ENCODE results near the gene PRLH.

PRLH gene

DNA sequence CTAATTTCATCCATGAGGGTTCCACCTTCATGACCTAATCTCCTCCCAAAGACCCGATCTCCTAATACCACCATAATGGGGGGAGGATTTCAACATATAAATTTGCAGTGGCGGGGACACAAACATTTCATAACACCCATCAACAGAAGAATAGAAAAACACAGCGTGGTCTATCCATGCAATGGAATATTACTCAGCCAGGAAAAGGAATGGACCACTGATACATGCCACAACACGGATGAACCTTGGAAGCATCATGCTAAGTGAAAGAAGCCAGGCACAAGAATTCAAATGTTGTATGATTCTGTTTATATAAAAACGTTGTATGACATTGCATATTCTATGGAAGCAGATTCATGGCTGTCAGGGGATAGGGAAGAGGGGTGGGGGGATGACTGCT is 2.7 kb downstream of the PRLH start:
- no peak overlapping the region for H3K27ac ChIP-seq
- TF ChIP-seq, protein P1, sequence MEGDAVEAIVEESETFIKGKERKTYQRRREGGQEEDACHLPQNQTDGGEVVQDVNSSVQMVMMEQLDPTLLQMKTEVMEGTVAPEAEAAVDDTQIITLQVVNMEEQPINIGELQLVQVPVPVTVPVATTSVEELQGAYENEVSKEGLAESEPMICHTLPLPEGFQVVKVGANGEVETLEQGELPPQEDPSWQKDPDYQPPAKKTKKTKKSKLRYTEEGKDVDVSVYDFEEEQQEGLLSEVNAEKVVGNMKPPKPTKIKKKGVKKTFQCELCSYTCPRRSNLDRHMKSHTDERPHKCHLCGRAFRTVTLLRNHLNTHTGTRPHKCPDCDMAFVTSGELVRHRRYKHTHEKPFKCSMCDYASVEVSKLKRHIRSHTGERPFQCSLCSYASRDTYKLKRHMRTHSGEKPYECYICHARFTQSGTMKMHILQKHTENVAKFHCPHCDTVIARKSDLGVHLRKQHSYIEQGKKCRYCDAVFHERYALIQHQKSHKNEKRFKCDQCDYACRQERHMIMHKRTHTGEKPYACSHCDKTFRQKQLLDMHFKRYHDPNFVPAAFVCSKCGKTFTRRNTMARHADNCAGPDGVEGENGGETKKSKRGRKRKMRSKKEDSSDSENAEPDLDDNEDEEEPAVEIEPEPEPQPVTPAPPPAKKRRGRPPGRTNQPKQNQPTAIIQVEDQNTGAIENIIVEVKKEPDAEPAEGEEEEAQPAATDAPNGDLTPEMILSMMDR (conservative IDR thresholded peaks at IDR 0.05): no peak

DNA sequence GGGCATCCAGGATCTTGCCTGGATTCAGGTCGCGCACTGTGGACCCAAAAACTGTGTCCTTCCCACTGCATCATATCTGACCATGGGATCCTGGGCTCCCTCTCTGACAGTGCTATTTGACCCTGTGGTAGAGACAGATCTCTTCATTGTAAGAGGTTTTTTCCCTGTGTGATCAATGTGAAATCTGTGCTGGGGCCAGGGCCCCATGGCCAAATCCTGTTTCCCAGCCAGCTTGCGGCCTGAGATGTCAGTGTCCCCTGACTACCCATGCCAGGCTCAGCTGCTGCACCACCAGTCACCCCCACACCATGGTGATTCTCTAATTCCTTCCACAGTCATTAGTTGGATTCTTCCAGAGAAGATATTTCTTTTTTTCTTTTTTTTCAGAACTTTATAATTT is 3.5 kb downstream of the PRLH start:
- no peak overlapping the region for H3K27ac ChIP-seq
- TF ChIP-seq, protein P1 (conservative IDR thresholded peaks at IDR 0.05): no peak

GRCh38 chr2:237570776-237571335 is 4.5 kb downstream of the PRLH start:
- no peak overlapping the region for H3K27ac ChIP-seq
- TF ChIP-seq, protein P1 (conservative IDR thresholded peaks at IDR 0.05): no peak

DNA sequence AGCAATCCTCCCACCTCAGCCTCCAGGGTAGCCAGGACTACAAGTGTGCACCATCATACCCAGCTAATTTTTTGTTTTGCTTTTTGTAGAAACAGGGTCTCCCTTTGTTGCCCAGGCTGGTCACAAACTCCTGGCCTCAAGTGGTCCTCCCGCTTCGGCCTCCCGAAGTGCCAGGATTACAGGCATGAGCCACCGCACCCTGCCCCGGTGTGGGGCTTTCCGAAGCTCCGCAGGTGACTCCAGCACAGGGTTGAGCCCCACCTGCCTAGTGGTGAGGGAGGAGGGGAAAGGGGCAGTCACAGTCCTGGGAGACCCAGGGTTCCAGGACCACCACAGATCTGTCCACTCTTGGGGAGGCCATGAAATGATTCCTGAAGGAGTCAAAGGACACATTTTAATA is 5.2 kb downstream of the PRLH start:
- H3K27ac ChIP-seq: peak overlapping the region; percentile 77
- TF ChIP-seq, protein P1 (conservative IDR thresholded peaks at IDR 0.05): no peak

DNA sequence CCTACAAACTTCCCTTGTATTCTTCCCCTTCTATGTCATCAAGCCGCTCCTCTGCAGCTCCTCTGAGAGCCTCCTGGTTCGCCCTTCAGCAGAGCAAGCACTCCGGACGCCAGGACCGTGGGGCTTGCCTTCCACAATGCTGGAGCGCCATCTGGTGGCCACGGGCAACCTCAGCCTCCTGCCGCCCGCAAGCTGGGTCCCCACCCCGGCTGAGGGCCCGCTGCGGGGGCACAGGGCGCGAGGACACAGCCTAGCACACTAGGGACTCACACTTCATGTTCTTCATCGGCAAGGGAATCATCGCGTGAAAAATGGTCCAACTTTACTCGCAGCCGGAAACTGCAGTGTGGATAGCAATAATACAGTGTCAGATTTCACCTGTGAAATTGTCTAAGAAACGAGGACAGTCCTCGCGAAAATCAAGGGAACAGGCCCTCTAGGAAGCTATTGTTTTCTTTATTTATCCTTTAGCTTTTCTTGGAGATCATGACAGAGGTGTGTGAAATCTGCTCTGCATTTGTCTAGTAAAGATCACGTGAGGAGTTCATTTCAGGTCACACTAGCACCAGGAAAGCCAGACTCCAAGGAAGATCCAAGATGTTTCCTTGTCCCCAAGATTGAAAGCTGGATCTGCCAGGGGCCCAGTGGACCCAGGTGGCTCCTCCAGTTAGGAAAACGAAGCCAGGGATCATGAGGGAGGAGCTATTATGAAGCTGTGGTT is 5.8 kb downstream of the PRLH start:
- H3K27ac ChIP-seq: peak overlapping the region; percentile 77
- TF ChIP-seq, protein P1 (conservative IDR thresholded peaks at IDR 0.05): peak; percentile 96

DNA sequence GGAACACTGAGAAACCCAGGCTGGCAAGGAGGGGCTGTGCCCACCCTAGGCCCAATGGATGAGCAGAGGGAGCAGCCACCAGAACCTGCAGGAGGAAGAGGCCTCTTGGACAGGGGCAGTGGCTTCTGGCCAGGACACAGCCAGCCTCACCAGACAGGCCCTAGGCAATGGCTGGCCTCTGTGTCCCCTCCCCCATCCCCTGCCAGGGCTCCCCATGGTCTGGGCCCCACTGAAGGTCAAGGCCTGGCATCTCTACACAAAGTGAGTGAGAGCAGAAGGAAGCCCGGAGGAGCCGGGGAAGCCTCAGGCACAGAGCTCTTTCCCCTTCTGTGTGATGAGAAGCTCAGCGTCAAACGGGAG is 6.3 kb downstream of the PRLH start:
- H3K27ac ChIP-seq: peak overlapping the region; percentile 77
- TF ChIP-seq, protein P1 (conservative IDR thresholded peaks at IDR 0.05): no peak

- TF ChIP-seq, protein P1 (conservative IDR thresholded peaks at IDR 0.05): no peak
- peak overlapping the region; percentile 77 for H3K27ac ChIP-seq
Observed at GRCh38 chr2:237573721-237574415, 7.5 kb downstream of the PRLH start.
